Stimulated activated naive CD4-positive, alpha-beta T cell treated with Interleukin-2 at 50 U/mL for 16 hours (primary cell): ENCODE data around the gene MKNK2.
A peak's percentile ranks its signal among the peaks of the same experiment; 100 is the strongest.

Experiments
- DNase-seq: peaks from one replicate; lab custom pipeline; 2025; lab: John Stamatoyannopoulos, UW

Gene MKNK2

DNA sequence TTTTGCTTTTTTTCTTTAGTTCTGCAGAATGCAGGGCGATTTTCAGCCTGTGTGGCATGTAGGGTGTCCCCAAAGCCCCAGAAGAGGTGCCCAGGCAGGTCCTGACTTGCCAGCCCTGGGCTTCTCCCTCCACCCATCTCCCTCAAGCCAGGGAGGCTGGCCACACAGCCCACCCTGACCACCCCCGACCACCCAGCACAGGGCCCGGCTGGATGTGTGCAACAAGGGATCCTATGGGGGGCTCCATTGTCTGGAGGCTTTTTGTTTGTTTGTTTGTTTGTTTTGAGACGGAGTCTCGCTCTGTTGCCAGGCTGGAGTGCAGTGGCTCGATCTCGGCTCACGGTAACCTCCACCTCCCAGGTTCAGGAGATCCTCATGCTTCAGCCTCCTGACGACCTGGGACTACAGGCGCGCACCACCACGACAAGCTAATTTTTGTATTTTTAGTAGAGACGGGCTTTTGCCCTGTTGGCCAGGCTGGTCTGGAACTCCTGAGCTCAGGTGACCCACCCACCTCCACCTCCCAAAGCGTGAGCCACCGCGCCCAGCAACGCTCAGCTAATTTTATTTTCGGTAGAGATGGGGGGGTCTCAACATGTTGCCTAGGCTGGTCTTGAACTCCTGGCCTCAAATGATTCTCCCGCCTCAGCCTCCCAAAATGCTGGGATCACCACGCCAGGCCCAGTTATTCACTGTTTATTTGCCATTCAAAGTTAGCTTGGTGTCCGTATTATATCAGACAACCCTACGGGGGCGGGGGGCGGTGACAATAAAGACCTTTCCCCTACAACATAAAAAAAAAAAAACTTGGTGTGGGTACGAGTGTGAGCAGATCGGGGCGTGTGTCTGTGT is 7.8 kb upstream of the MKNK2 start:
- no peak for DNase-seq

DNA sequence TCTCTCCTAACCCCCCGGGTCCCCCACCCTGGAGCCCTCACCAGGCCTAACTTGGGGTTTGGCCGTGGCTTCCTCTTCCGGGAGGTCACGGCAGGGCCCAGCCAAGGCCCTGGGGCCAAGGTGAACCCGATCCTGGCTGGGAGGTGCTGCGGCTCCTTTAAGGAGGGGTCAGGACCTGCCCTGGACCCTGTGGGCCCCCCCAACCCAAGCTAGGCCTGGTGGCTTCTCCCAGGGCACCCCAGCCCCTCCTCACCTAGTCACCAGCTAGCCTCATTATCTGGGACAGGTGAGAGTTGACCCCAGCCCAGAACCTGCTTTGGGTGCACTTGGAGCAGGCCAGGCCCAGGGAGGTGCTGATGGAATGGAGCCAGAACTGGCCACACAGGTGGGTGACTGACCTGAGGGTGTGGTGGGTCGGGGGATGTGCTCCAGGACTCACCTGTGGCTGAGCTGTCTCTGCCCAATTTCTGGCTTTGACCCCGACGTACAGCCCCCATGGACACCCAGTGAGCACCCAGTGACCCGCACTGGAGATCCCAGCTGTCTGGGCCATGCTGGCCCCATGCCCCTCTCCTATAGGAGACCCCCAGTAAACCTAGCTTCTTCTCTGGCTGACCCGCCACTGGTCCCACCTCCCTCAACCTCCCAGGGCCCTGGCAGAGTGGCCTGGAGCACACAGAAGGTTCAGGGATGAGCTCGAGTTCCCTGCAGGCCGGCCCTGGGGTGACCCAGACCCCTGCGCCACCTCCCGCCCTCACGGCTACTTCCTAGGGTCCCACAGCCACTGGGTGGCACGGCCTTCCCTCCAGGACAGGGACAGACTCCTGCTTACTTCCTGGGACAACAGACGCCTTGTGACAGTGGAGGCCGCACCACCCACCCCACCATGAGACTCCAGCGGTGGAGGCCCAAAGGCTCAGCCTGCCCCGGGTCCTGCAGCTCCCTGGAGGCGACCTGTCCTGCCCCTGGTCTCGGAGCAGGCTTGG is 6.7 kb upstream of the MKNK2 start:
- no peak for DNase-seq

DNA sequence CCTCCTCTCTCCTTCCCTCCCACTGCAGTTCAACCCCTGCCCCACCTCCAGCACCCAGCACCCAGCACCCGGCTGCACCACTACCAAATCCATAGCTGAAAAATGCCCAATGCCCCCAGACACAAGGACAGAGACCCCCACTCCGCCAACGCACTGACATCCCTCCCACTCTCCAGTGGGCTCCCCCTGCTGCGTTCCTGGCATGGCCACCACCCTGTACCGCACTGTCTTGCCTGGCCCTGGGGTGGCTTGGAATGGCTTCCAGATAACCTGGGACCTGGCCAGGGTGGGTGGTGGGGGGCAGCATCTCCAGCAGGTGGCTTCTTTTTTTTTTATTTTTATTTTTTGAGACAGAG is 5.8 kb upstream of the MKNK2 start:
- DNase-seq: no peak

DNA sequence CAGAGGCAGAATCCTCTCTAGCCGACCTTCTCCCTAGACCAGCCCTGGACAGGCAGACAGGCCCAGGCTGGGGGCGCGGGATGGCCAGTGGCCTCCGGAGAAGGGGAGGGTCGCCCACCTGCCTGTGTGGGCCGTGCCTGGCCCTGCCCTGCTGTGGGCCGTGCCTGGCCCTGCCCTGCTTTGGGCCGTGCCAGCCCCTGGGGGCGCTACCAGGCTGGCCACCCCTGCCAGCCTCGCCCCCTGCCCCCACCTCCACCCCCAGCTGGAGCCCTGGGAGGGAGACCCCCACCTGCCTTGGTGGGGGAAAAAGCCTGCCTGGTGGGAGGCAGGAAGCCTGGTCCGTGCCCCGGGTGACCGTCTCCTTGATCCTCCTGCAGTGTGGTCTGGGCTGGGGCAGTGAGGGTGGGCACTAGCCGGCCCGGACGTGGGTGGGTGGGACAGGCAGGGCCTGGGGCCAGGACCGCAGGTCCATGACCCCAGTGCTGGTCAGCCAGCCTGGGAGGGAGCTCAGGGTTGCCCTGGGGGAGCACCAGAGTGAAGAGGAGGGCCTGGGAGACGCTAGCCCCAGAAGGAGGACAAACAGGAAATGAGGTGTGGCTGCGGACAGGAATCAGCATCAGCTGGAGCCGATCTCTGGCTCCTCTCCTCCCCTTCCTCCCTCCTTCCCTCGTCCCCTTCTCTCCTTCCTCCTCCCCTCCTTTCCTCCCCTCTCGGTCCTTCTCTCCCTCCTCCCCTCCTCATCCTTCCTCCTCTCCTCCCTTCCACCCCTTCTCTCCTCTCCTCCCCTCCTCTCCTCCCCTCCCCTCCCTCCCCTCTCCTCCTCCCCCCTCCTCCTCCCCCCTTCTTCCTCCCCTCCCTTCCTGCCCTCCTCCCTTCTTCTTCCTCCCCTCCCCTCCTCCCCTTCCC is 5.1 kb upstream of the MKNK2 start:
- DNase-seq: no peak

DNA sequence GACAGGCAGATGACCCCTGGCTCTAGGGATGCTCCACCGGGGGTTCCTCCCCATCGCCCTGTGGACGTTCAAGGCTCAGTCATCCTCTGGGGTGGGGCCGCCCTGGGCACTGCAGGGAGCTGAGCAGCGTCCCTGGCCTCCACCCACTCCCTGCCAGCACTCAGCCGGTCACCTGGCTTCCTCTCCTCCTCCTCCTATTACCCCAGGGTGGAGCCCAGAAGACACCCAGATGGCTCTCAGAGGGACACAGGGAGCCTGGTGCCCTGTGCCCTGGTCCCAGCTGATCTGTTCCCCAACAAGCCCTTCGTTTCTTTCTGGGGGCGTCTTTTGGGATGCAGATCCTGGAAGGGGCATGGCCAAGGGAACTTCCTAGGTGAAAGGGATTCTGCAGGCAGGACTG is 3.7 kb upstream of the MKNK2 start:
- no peak for DNase-seq

DNA sequence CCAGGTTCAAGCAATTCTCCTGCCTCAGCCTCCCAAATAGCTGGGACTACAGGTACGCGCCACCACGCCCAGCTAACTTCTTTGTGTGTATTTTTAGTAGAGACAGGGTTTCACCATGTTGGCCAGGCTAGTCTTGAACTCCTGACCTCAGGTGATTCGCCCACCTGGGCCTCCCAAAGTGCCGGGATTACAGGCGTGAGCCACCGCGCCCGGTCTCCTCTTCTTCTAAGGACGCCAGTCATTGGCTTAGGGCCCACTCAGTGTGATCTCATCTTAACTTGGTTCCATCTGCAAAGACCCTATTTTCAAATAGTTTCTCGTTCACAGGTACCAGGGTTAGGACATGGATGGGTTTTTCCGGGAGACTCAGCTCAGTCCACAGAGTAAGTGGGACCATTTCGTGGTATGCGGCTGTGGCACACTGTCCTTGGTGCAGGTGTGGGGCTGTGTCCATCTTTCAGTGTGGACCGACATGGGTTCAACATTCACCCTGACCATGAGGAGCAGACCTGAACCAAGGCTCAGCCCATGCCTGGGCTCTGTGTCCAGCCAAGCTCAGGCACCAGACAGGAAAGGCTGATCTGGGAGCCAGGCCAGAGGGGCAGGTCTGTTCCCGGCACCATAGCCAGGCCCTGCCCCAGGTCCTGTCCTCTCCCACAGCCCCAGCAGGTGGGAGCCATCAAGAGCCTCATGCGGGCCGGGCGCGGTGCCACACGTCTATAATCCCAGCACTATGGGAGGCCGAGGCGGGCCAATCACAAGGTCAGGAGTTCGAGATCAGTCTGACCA is 2.8 kb upstream of the MKNK2 start:
- DNase-seq: no peak

DNA sequence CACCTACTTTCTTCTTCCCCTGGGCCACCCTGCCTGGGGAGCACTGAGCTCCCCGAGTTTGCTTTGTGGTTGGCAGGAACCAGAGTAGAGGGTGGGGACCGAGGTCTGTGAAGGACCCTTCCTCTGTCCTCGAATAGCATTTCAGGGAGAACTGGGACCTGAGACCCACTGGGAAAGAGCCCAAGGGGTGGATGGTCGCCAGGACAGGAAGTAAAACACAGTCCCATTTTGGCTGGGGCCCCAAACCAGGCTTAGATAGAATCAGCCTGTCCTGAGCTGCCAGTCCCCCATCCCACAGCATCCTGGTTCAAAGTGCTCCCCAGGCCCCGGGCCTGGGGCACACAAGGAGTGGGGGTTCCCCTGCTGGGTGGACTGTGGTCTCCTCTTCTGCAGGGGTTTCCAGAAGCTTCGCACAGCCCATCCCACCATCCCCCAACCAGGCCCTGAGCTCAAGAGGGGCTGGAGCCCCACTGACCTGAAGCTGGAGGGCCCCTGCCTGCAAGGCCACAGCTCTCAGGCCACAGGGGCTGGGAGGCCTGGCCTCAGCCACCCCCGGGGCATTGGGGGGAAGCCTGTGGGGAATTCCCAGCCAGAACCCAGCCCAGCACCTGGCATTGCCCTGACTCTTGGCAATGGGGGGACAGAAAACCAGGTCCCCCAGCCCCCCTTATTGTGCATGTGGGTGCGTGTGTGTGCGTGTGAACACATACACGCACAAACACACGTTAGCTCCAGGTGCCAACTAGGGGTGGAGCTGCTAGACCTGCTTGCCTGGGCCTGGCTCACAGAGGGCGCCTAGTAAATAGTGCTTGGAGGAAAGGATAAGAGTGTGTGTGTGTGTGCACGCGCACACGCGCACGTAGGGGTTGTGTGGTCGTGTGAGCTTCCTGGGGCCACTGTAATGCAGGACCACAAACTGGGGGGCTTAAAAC is 995 bp upstream of the MKNK2 start:
- DNase-seq: peak; percentile 19

DNA sequence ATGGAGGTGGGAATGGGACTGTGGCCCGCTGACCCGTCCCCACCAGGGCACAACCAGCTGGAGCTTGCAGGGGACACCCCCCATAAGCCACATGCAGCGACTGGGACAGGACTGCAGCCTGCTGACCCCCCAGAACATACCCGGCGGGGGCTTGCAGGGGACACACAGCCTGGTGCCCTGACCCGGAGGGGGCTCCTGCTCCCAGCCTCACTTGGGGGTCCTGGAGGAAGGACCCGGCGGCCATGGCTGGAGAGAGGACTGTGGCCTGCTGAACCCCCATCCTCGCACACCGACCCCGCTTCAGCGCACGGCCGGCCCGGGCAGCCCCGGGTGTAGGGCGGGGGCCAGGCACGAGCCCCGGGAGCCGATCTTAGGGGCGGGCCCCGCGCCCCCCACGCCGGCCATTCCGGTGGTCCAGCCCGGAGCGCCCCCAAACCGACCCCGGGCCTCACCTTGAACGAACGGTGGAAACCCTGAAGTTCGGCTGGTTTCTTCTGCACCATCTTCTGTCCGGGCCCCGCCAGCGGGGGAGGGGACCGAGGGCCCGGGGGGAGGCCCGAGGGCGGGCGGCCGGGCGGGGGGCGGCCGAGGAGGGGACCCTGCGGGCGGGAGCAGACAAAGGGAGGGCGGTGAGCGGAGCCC is 574 bp downstream of the MKNK2 start:
- DNase-seq: no peak

DNA sequence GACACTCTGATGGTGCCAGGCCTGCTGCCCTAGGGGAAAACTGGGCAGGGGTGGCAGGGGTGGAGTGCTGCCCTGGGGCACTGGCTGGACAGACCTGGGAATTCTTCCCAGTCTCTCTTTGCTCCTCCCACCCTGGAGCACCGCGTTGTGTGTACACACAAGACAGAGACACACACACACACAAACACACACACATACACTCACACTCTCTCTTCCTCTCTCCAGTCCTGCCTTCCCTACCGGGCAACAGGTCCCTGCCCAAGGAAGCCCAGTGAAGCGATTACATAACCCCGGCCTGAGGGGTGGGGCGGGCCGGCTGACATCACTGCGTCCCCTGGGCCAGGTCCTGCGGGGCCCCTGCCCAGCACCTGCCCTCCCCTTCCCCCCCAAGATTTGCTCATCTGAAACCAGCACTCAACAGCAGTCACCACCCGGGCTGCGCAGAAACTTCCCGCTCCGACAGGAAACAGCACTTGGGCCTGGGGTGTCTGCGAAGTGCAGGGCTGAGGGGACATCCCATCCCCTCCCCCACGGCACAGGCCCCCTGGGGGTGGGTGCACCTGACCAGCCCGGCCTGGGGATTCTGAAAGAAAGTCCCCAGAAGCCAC is 1.2 kb downstream of the MKNK2 start:
- DNase-seq: peak; percentile 51

DNA sequence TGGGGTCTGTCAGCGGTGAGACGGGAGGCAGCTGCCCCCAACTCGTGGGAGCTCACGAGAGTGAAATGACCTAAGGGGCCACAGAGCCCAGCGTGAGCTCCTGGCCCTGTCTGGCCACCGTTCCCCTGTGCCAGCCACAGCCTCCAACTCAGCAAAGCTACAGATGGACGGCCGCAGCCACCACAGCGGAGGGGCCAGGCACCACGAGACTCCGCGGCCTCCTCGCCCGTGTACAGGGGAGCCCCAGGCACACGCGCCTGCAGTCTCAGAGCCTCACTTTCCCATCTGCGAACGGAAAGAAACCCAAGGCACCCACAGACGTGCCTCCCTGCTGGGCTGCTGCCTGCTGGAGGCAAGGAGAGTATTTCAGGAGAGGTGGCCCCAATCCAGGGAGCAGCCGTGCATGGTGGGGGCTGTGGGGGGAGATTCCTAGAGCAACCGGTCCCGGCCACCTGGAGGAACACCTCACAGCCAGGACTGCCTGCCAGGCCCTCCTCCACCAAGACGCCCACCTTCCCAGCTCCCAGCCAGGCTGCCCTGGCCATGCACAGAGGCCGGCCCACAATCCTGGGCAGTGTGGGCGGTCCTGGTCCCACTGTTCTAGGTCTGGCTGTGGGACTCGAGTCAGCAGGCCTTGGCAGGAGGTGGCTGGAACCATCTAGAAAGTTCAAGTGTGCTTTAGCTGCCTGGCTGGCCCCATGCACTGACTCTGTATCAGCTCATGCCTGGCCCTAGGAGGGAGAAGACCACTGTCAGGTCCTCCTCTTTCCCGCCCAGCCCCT is 1.9 kb downstream of the MKNK2 start:
- DNase-seq: no peak

DNA sequence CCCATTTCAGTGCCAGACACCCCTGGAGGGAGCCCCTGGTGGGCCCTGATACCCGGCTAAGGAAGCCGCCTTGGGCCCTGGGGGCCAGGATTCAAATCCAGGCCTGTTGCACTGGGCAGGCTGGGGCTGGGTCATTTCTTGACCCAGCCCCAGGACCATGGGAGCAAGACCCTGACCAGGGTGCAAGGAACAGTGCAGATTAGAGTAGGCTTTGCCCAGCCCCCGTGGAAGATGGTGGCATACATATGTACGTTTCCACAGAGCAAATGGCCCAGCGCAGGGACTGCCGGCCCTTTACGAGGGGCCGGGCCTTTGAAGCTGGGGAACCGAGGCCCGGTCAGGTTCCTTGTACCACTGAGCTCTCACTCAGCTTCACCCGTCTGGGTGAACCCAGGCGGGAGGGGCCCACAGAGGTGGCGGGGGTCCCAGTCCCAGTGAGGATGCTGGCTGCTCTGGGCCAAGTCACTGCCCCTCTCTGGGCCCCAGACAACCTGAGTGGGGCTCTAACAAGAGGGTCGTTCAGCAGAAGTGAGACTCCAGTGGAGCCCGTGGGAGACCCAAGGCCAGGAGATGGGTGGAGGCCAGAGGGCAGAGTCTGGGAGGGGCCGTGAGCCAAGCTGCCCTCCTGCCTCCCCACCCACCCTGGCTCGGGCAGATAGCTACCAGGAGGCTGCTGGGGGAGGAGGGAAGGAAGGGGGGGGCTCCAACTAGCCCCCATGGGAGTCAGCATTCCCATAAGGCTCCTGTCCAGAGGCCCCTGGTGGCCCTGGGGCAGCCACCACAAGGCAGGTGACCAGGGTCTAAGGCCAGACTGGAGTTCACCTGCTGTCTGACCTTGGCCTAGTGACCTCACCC is 2.7 kb downstream of the MKNK2 start:
- DNase-seq: no peak

DNA sequence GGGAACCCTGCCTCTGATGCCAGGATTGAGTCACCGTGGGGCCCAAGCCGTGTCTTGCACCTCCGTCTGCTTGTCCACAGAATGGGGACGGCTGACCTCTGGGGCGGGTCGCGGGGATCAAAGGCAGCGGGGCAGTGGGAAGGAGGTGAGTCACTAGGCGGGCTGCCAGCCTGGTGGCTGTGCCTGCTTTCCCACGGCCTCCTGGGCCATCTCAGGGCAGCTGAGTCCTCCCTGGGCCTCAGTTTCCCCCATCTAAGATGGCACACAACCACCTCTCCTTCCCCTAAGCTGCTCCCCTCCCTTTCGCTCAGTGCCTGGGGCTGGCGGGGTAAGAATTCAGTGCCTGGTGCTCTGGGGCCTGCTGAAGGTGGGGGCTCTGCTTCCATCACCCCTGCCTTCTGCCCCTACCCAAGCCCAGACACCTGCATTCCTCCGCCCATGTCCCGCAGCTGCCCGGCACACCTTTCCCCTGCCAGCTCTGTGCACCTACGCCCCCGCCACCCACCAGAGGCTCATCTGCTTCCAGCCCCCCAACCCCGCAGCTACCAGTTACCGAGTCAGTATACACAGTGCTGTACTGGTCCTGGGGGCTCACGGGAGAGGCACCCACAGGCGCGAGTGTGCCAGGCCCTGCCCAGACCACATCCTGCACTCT is 3.5 kb downstream of the MKNK2 start:
- peak; percentile 19 for DNase-seq

DNA sequence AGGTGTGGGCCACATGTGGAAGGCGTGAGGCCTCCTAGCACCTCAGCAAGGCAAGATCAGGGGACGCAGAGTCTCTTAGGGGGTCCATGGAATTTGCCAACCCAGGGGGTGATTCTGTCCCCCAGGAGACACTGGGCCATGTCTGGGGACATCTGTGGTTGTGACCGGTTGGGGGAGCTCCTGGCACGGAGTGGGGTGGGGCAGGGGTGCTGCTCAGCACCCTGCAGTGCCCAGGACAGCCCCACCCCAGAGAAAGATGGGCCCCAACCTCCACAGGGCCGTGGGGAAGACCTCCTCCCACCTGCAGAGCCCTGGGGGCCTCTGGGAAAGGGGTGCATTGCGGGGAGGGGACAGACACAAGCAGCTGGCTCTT is 4.0 kb downstream of the MKNK2 start:
- no peak for DNase-seq

DNA sequence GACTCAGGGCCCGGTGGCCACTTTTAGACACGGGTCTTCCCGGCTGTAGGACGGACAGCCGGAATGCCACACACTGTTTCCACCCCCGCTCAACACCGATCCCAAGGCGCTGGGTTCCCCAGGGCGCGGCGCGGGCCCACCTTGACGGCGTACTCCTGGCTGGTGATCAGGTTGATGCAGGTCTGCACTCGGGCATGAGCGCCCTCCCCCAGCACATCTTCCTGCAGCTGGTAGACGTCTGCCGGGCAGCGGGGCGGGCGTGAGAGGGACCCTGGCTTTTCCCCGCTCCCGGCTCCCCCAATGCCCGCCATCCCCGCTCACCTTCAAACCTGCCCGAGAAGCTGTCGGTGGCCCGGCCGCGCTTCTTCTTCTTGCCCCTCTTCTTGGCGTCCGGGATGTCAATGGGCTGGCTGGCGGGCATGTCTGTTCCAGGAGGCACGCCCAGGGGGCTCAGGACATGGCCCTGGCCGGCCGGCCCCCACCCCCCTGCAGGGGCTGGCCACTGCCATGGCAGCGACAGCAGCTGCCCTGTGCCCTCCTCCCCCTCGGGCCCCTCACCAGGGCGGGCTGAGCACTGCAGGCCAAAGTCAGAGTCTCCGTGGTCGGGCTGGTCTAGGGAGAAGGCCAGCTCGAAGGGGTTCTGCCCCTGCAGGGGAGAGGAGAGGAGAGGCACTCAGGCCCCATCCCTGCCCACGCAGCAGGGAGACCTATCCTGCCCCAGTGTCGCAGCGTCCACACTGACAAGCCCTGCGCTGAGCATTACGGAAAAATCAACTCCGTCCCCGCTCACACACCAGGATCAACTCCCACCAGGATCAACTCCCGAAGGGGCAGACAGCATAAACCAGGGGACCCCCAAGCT is 4.8 kb downstream of the MKNK2 start:
- DNase-seq: no peak

DNA sequence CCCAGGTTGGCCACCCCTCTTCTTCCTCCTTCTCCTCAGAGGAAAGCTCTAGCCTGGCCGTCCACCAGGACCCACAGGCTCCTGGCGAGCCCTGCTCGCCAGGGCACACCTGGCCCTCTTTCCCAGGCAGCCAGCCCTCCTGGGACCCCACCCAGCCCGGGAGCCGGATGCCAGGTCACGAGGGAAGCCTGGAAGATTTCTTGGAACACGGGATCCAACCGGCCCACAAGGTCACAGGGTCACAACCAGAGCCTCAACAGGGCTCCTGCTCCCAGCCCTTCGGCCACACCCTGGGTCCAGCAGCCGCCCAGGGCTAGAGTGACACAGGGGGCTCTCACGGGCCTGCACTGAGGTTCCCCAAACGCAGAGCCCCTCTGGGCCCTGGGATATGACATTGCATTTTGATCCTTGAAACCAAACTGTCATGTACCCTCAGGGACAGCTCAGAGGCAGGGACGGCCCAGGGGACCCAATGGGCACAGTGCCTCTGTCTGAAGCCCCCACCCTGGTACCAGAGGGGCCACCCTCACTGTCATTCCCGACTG is 5.5 kb downstream of the MKNK2 start:
- no peak for DNase-seq
